ENCODE measurements around the gene SWSAP1.

The SWSAP1 gene

DNA sequence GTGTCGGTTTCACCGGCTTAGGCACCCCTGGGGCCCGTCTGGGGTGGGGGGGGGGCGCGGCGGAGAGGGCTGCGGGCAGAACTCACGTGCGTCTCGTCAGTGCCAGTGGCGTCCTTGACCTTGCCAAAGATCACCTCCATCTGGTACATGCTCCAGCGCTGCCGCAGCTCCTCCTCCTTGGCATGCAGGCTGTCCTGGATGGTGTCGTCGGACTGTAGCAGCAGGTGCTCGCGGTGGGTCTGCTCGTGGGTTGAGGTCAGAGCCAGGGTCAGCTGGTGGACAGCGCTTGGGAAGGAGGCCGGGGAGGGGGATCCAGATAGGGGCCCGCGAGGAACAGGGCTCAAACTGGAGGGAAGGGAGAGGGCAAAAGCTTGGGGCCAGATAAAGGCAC lies 49.3 kb downstream of the SWSAP1 start:
- H3K4me3 ChIP-seq (ENCODE audit: low read length), result no peak overlapping the region
- DNase-seq (ENCODE audit: low read depth), result no peak
- TF ChIP-seq, protein P1, sequence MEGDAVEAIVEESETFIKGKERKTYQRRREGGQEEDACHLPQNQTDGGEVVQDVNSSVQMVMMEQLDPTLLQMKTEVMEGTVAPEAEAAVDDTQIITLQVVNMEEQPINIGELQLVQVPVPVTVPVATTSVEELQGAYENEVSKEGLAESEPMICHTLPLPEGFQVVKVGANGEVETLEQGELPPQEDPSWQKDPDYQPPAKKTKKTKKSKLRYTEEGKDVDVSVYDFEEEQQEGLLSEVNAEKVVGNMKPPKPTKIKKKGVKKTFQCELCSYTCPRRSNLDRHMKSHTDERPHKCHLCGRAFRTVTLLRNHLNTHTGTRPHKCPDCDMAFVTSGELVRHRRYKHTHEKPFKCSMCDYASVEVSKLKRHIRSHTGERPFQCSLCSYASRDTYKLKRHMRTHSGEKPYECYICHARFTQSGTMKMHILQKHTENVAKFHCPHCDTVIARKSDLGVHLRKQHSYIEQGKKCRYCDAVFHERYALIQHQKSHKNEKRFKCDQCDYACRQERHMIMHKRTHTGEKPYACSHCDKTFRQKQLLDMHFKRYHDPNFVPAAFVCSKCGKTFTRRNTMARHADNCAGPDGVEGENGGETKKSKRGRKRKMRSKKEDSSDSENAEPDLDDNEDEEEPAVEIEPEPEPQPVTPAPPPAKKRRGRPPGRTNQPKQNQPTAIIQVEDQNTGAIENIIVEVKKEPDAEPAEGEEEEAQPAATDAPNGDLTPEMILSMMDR (conservative IDR thresholded peaks at IDR 0.05; ENCODE audit: low read length), result no peak
